ENCODE results near the gene DIMT1. TPM values are rescaled to one million over a fixed set of nuclear protein-coding genes. Genes with fewer than 3 reads are reported as not detected.
A peak's percentile ranks its signal among the peaks of the same experiment; 100 is the strongest.

Gene DIMT1
- total RNA-seq, 1 experiment from 2014 or later = 35.9 TPM

GRCh38 chr5:62371409-62371808, 32.3 kb downstream of the DIMT1 start:
- DNase-seq (ENCODE audit: low read depth) = no peak

- no peak for DNase-seq (ENCODE audit: low read depth)
These were observed 34.7 kb downstream of the DIMT1 start for GRCh38 chr5:62369039-62369438.

GRCh38 chr5:62362701-62363100, 41.0 kb downstream of the DIMT1 start:
- no peak for DNase-seq (ENCODE audit: low read depth)

- peak; percentile 57 for DNase-seq (ENCODE audit: low read depth)
These were observed 49.5 kb downstream of the DIMT1 start for GRCh38 chr5:62354028-62354874.

GRCh38 chr5:62348723-62349481, 54.8 kb downstream of the DIMT1 start:
- DNase-seq (ENCODE audit: low read depth) = no peak

- DNase-seq (ENCODE audit: low read depth) = no peak
These were observed 55.8 kb downstream of the DIMT1 start for GRCh38 chr5:62347928-62348327.

- DNase-seq (ENCODE audit: low read depth) = no peak
These were observed 57.0 kb downstream of the DIMT1 start for GRCh38 chr5:62346748-62347147.

GRCh38 chr5:62343428-62343827, 60.3 kb downstream of the DIMT1 start:
- DNase-seq (ENCODE audit: low read depth) = peak; percentile 10

GRCh38 chr5:62342476-62342837, 61.2 kb downstream of the DIMT1 start:
- no peak for DNase-seq (ENCODE audit: low read depth)

- no peak for DNase-seq (ENCODE audit: low read depth)
These were observed 61.8 kb downstream of the DIMT1 start for GRCh38 chr5:62341783-62342475.

GRCh38 chr5:62340979-62341378, 62.7 kb downstream of the DIMT1 start:
- no peak for DNase-seq (ENCODE audit: low read depth)

- peak; percentile 26 for DNase-seq (ENCODE audit: low read depth)
These were observed 63.3 kb downstream of the DIMT1 start for GRCh38 chr5:62340392-62340791.

Other genes starting within 250 kb of the DIMT1 start
- gene KIF2A, start 97.7 kb downstream of the DIMT1 start, total RNA-seq (2014; rRNA removed; shearing (Covaris generic)) = 52.4 and 59.7 TPM in 2 replicates
- gene IPO11, start 8.9 kb upstream of the DIMT1 start, total RNA-seq (2014; rRNA removed; shearing (Covaris generic)) = 24.5 and 30.1 TPM in 2 replicates
- gene LRRC70, start 174.9 kb upstream of the DIMT1 start, total RNA-seq (2014; rRNA removed; shearing (Covaris generic)) = 0.37 TPM in 1 of 2 replicates, not detected in the other